Measurements from ENCODE around the gene CRY2.

GRCh38 chr11:45905095-45905494, 57.8 kb downstream of the CRY2 start:
- TF ChIP-seq CTCF (IDR thresholded peaks at IDR 0.05) (no peak), POLR2A (IDR thresholded peaks at IDR 0.05) (no peak)
